Neural cell (in vitro differentiated cells): ENCODE data around the gene PPM1H. TPM values are rescaled to one million over a fixed set of nuclear protein-coding genes. Genes with fewer than 3 reads are reported as not detected.
"Not testable (repeated sequence)": the region's sequence is repeated elsewhere in the genome, so short reads cannot be mapped to it uniquely, and the experiment has no call there.

Experiments used
- H2AFZ ChIP-seq: fragments of 200-600, 300-800 bp; sonication (generic), shearing (Covaris generic); 2 replicates; pipeline ENCODE4 v1.6.0; 2014; ENCODE audit warnings: low read depth, mild to moderate bottlenecking, antibody characterized with exemption, low read length, moderate library complexity
- H3F3A ChIP-seq: fragments of 200-600 bp; shearing (Covaris generic); 2 replicates; pipeline ENCODE4 v1.6.1; 2016; ENCODE audit warnings: mild to moderate bottlenecking, moderate library complexity, mixed read lengths, antibody characterized with exemption, low read length; ENCODE audit not compliant: insufficient read depth, poor library complexity, severe bottlenecking
- H3K27ac ChIP-seq: fragments of 200-600, 300-800 bp; sonication (generic), shearing (Covaris generic); 2 replicates; pipeline ENCODE4 v1.5.1; 2014; ENCODE audit warnings: mild to moderate bottlenecking, low read length, moderate library complexity
- H3K27me3 ChIP-seq: fragments of 300-800, 200-600 bp; sonication (generic), shearing (Covaris generic); 2 replicates; pipeline ENCODE4 v1.6.0; 2014; ENCODE audit warnings: mild to moderate bottlenecking, low read depth, low read length, moderate library complexity; ENCODE audit not compliant: insufficient read depth
- H3K36me3 ChIP-seq: fragments of 300-800, 200-600 bp; sonication (generic), shearing (Covaris generic); 2 replicates; pipeline ENCODE4 v1.5.1; 2014; ENCODE audit warnings: mild to moderate bottlenecking, antibody characterized with exemption, low read length, moderate library complexity; ENCODE audit not compliant: insufficient read depth
- H3K4me2 ChIP-seq: fragments of 300-800, 200-600 bp; sonication (generic), shearing (Covaris generic); 2 replicates; pipeline ENCODE4 v1.6.0; 2014; ENCODE audit warnings: mild to moderate bottlenecking, low read length
- H3K4me3 ChIP-seq: fragments of 300-800, 200-600 bp; sonication (generic), shearing (Covaris generic); 2 replicates; pipeline ENCODE4 v1.5.1; 2014; ENCODE audit warnings: mild to moderate bottlenecking, low read length, moderate library complexity
- H3K79me2 ChIP-seq: fragments of 200-600 bp; shearing (Covaris generic); replicated peaks from 2 replicates; pipeline ENCODE4 v1.6.0; 2014; ENCODE audit warnings: mild to moderate bottlenecking, low read length, moderate library complexity; ENCODE audit not compliant: insufficient read depth
- H3K9ac ChIP-seq: fragments of 300-800, 200-600 bp; sonication (generic), shearing (Covaris generic); 2 replicates; pipeline ENCODE4 v1.6.1; 2016; ENCODE audit warnings: mild to moderate bottlenecking, low read length, mixed read lengths
- H3K9me2 ChIP-seq: fragments of 200-600 bp; shearing (Covaris generic); 2 replicates; pipeline ENCODE4 v1.6.1; 2016; ENCODE audit warnings: mild to moderate bottlenecking, low read length, mixed read lengths; ENCODE audit not compliant: insufficient read depth
- H3K9me3 ChIP-seq: fragments of 200-600, 300-800 bp; sonication (generic), shearing (Covaris generic); 2 replicates; pipeline ENCODE4 v1.6.1; 2016; ENCODE audit warnings: mild to moderate bottlenecking, mixed run types, low read length, moderate library complexity, mixed read lengths
- H4K20me1 ChIP-seq: fragments of 200-600 bp; shearing (Covaris generic); 2 replicates; pipeline ENCODE4 v1.6.1; 2016; ENCODE audit warnings: mild to moderate bottlenecking, mixed run types; ENCODE audit not compliant: insufficient read depth
- CTCF ChIP-seq: fragments of 450-650 bp; IDR thresholded peaks from 2 replicates; pipeline ENCODE4 v1.5.1; 2014; ENCODE audit warnings: antibody characterized with exemption, mild to moderate bottlenecking, moderate library complexity; ENCODE audit not compliant: poor library complexity, severe bottlenecking
- EP300 ChIP-seq: fragments of 450-650 bp; conservative IDR thresholded peaks from 2 replicates; pipeline ENCODE4 v1.6.1; 2014; ENCODE audit warnings: antibody characterized with exemption, mild to moderate bottlenecking, moderate library complexity; ENCODE audit not compliant: poor library complexity, severe bottlenecking
- EZH2 ChIP-seq: fragments of 200-600, 300-800 bp; shearing (Covaris generic), sonication (generic); IDR thresholded peaks from 2 replicates; pipeline ENCODE4 v1.6.1; 2014; ENCODE audit warnings: antibody characterized with exemption, low read length, borderline replicate concordance, mild to moderate bottlenecking; ENCODE audit not compliant: insufficient read depth, poor library complexity, severe bottlenecking
- MXI1 ChIP-seq: fragments of 450-650 bp; conservative IDR thresholded peaks from 2 replicates; pipeline ENCODE4 v1.6.1; 2014; ENCODE audit warnings: antibody characterized with exemption, mild to moderate bottlenecking; ENCODE audit not compliant: poor library complexity, severe bottlenecking
- POLR2AphosphoS5 ChIP-seq: IDR thresholded peaks from 2 replicates; pipeline ENCODE4 v1.6.1; 2012
- RAD21 ChIP-seq: fragments of 450-650 bp; conservative IDR thresholded peaks from 2 replicates; pipeline ENCODE4 v1.6.1; 2014; ENCODE audit warnings: antibody characterized with exemption, mild to moderate bottlenecking, moderate library complexity
- REST ChIP-seq: IDR thresholded peaks from 2 replicates; pipeline ENCODE4 v1.6.1; 2012; ENCODE audit warnings: borderline replicate concordance
- SMC3 ChIP-seq: fragments of 450-650 bp; conservative IDR thresholded peaks from 2 replicates; pipeline ENCODE4 v1.6.1; 2014; ENCODE audit warnings: antibody characterized with exemption, mild to moderate bottlenecking, moderate library complexity; ENCODE audit not compliant: poor library complexity
- TAF1 ChIP-seq: IDR thresholded peaks from 2 replicates; pipeline ENCODE4 v1.6.1; 2012; ENCODE audit warnings: low read depth
- polyA plus RNA-seq: library from polyadenylated mRNA; depleted of rRNA; stranded (reverse); fragments of >200 nt; gene quantifications from 2 replicates; pipeline ENCODE4 v1.2.3, GENCODE V29; 2014

Gene PPM1H
- polyA plus RNA-seq, 1 donor from 2014 or later, result 3.9 TPM

DNA sequence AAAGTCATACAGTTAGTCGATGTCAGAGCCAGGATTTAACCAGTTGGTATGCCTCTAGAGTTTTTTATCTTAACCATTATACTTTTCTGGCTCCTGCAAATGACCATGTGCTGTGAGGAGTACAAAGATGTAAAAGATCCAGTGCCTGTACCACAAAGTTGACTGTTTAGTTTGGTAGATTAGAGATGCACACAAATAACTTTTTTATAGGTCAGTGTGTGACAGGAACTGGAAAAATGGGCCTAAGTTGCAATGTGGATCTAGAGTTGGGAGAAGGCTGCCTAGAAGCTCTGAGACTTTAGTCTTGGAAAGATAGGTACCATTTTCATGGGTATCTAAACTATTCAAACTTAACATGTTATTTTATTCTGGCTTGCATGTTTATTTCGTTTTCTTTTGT lies 32.8 kb upstream of the PPM1H start:
- Histone ChIP-seq H3K4me2 (no peak overlapping the region), H3F3A (no peaks in the 10 kb centered on the region), H4K20me1 (no peaks in the 10 kb centered on the region), H2AFZ (no peak overlapping the region), H3K27me3 (no peaks in the 10 kb centered on the region), H3K9ac (no peak overlapping the region), H3K79me2 (no peaks in the 10 kb centered on the region), H3K9me3 (no peaks in the 10 kb centered on the region), H3K4me3 (no peak overlapping the region), H3K36me3 (no peaks in the 10 kb centered on the region), H3K9me2 (no peaks in the 10 kb centered on the region), H3K27ac (no peak overlapping the region)
- no peak for TF ChIP-seq TAF1
- TF ChIP-seq EP300, result no peak
- TF ChIP-seq SMC3, result no peak
- TF ChIP-seq POLR2AphosphoS5, result no peak

GRCh38 chr12:62966990-62967506 lies 32.1 kb upstream of the PPM1H start:
- H3K9me2 ChIP-seq, result no peaks in the 10 kb centered on the region
- H3K4me2 ChIP-seq, result no peak overlapping the region
- H3K27ac ChIP-seq, result no peak overlapping the region
- TF ChIP-seq TAF1, result no peak
- no peak for TF ChIP-seq EZH2
- TF ChIP-seq SMC3, result no peak
- no peak for TF ChIP-seq EP300
- TF ChIP-seq CTCF, result no peak
- no peak for TF ChIP-seq REST
- TF ChIP-seq POLR2AphosphoS5, result no peak
- TF ChIP-seq MXI1, result no peak
- TF ChIP-seq RAD21, result no peak
- H4K20me1 ChIP-seq, result no peaks in the 10 kb centered on the region
- no peaks in the 10 kb centered on the region for H3K27me3 ChIP-seq
- no peaks in the 10 kb centered on the region for H3K79me2 ChIP-seq
- no peak overlapping the region for H2AFZ ChIP-seq
- no peak overlapping the region for H3K4me3 ChIP-seq
- H3K9ac ChIP-seq, result no peak overlapping the region
- H3F3A ChIP-seq, result no peaks in the 10 kb centered on the region
- H3K9me3 ChIP-seq, result no peaks in the 10 kb centered on the region
- H3K36me3 ChIP-seq, result no peaks in the 10 kb centered on the region

- not testable (repeated sequence) for H2AFZ ChIP-seq, H4K20me1 ChIP-seq, H3K9me2 ChIP-seq, H3K4me2 ChIP-seq, H3K9me3 ChIP-seq, H3F3A ChIP-seq, H3K27ac ChIP-seq, H3K79me2 ChIP-seq, H3K9ac ChIP-seq, H3K4me3 ChIP-seq, H3K27me3 ChIP-seq, H3K36me3 ChIP-seq
These were observed 31.6 kb upstream of the PPM1H start for GRCh38 chr12:62966446-62966989.

GRCh38 chr12:62965700-62966099 lies 30.8 kb upstream of the PPM1H start:
- H3K9ac ChIP-seq, H3K9me2 ChIP-seq, H3K4me2 ChIP-seq, H3K36me3 ChIP-seq, H3K27me3 ChIP-seq, H2AFZ ChIP-seq, H4K20me1 ChIP-seq, H3K4me3 ChIP-seq, H3K79me2 ChIP-seq, H3F3A ChIP-seq, H3K9me3 ChIP-seq, H3K27ac ChIP-seq: not testable (repeated sequence)

DNA sequence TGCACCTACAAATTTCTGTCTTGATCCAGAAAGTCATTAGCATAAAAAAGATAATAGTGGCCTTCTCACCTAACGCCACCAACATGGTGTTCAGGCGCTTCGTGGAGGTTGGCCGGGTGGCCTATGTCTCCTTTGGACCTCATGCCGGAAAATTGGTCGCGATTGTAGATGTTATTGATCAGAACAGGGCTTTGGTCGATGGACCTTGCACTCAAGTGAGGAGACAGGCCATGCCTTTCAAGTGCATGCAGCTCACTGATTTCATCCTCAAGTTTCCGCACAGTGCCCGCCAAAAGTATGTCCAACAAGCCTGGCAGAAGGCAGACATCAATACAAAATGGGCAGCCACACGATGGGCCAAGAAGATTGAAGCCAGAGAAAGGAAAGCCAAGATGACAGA lies 30.3 kb upstream of the PPM1H start:
- H3K27ac ChIP-seq, H3F3A ChIP-seq, H3K9ac ChIP-seq, H4K20me1 ChIP-seq, H3K9me3 ChIP-seq, H3K36me3 ChIP-seq, H3K4me2 ChIP-seq, H3K9me2 ChIP-seq, H2AFZ ChIP-seq, H3K79me2 ChIP-seq, H3K27me3 ChIP-seq, H3K4me3 ChIP-seq: not testable (repeated sequence)
